IMR-90 (cell line): ENCODE results near the gene ARHGEF40. TPM values are rescaled to one million over a fixed set of nuclear protein-coding genes. Genes with fewer than 3 reads are reported as not detected.

Experiments
- ATAC-seq: fragments of 200-7000 bp; cut with Tn5 transposase; 2 replicates; pipeline ENCODE4 v1.9.1; 2020; ENCODE audit warnings: low read depth, mild to moderate bottlenecking, moderate library complexity
- BruUV-seq: library from RNA; stranded (reverse); fragments of 400-500 nt; replicated peaks from 2 replicates; lab custom pipeline; 2021; lab: Mats Ljungman, UMichigan
- CTCF ChIA-PET: fragments of 300-600 bp; formaldehyde crosslinking; extraction: SDS; loops from one replicate; lab custom pipeline; 2021; ENCODE audit warnings: antibody characterized with exemption; lab: Yijun Ruan, JAX
- POLR2A ChIA-PET: fragments of 300-600 bp; sonication (Branson Sonifier 250); formaldehyde crosslinking; loops from one replicate; lab custom pipeline; 2022; ENCODE audit warnings: antibody characterized with exemption; ENCODE audit not compliant: unreplicated experiment; lab: Charles Lee
- DNase-seq: peaks from one replicate; pipeline ENCODE4 v3.0.0; 2013
- H2AFZ ChIP-seq: replicated peaks from 2 replicates; pipeline ENCODE3; 2013; ENCODE audit warnings: low read length, mild to moderate bottlenecking; ENCODE audit not compliant: poor library complexity
- H2AK5ac ChIP-seq: 2 replicates; pipeline ENCODE4 v1.6.1; 2013; ENCODE audit warnings: low read depth, low read length, inconsistent platforms
- H2AK9ac ChIP-seq: replicated peaks from 2 replicates; pipeline ENCODE3; 2013; ENCODE audit warnings: mild to moderate bottlenecking, low read depth, low read length, moderate library complexity; ENCODE audit not compliant: poor library complexity
- H2BK120ac ChIP-seq: 2 replicates; pipeline ENCODE4 v1.6.1; 2013; ENCODE audit warnings: low read depth, low read length, inconsistent platforms
- H2BK15ac ChIP-seq: 3 replicates; pipeline ENCODE4 v1.6.1; 2013; ENCODE audit warnings: low read depth, low read length, inconsistent platforms
- H2BK20ac ChIP-seq: 2 replicates; pipeline ENCODE4 v1.6.1; 2013; ENCODE audit warnings: low read depth, mild to moderate bottlenecking, inconsistent platforms, low read length, moderate library complexity
- H2BK5ac ChIP-seq: 2 replicates; pipeline ENCODE4 v1.6.1; 2013; ENCODE audit warnings: mild to moderate bottlenecking, low read depth, low read length, inconsistent platforms; ENCODE audit not compliant: poor library complexity, severe bottlenecking
- H3K14ac ChIP-seq: replicated peaks from 2 replicates; pipeline ENCODE4 v1.6.1; 2013; ENCODE audit warnings: low read depth, low read length, inconsistent platforms
- H3K18ac ChIP-seq: 2 replicates; pipeline ENCODE4 v1.6.1; 2013; ENCODE audit warnings: low read depth, low read length, control low read depth
- H3K23ac ChIP-seq: 2 replicates; pipeline ENCODE4 v1.6.1; 2013; ENCODE audit warnings: low read depth, low read length, inconsistent platforms
- H3K27ac ChIP-seq: 2 replicates; pipeline ENCODE4 v1.5.1; 2013; ENCODE audit warnings: mild to moderate bottlenecking, control low read depth, low read length; ENCODE audit not compliant: insufficient read depth
- H3K27me3 ChIP-seq: 2 replicates; pipeline ENCODE4 v1.6.1; 2013; ENCODE audit warnings: low read length; ENCODE audit not compliant: control insufficient read depth, insufficient read depth
- H3K36me3 ChIP-seq: 2 replicates; pipeline ENCODE4 v1.6.1; 2013; ENCODE audit warnings: low read length, mixed read lengths; ENCODE audit not compliant: control insufficient read depth, insufficient read depth
- H3K4ac ChIP-seq: 2 replicates; pipeline ENCODE4 v1.6.1; 2013; ENCODE audit warnings: low read depth, low read length, inconsistent platforms
- H3K4me1 ChIP-seq: 2 replicates; pipeline ENCODE4 v1.6.1; 2013; ENCODE audit warnings: low read length, mixed read lengths; ENCODE audit not compliant: control insufficient read depth, insufficient read depth
- H3K4me2 ChIP-seq: 2 replicates; pipeline ENCODE4 v1.6.1; 2013; ENCODE audit warnings: low read depth, mild to moderate bottlenecking, control low read depth, low read length, moderate library complexity
- H3K4me3 ChIP-seq: 2 replicates; pipeline ENCODE4 v1.5.1; 2013; ENCODE audit warnings: low read depth, mild to moderate bottlenecking, control low read depth, low read length, moderate library complexity; ENCODE audit not compliant: insufficient read depth
- H3K56ac ChIP-seq: 2 replicates; pipeline ENCODE4 v1.6.1; 2013; ENCODE audit warnings: low read length, inconsistent platforms; ENCODE audit not compliant: insufficient read depth; ENCODE audit errors: extremely low read depth
- H3K79me1 ChIP-seq, 2 experiments: 2 replicates each; pipeline ENCODE4 v1.6.1; 2013; ENCODE audit warnings: low read length in 2 of 2, inconsistent platforms in 1 of 2, low read depth in 1 of 2
- H3K9ac ChIP-seq: 2 replicates; pipeline ENCODE4 v1.6.1; 2013; ENCODE audit warnings: low read depth, low read length, control low read depth
- H3K9me1 ChIP-seq: 2 replicates; pipeline ENCODE4 v1.6.1; 2013; ENCODE audit warnings: low read length, inconsistent platforms; ENCODE audit not compliant: insufficient read depth
- H3K9me3 ChIP-seq: 2 replicates; pipeline ENCODE4 v1.6.1; 2013; ENCODE audit warnings: low read length; ENCODE audit not compliant: control insufficient read depth, insufficient read depth
- H4K20me1 ChIP-seq: 2 replicates; pipeline ENCODE4 v1.6.1; 2013; ENCODE audit warnings: low read length, inconsistent platforms; ENCODE audit not compliant: insufficient read depth
- H4K5ac ChIP-seq: 2 replicates; pipeline ENCODE4 v1.6.1; 2013; ENCODE audit warnings: mild to moderate bottlenecking, low read depth, low read length, control low read depth
- H4K8ac ChIP-seq, 2 experiments: 2 replicates each; pipeline ENCODE4 v1.6.1; 2013; ENCODE audit warnings: low read depth in 2 of 2, low read length in 2 of 2, control low read depth in 1 of 2, inconsistent platforms in 1 of 2
- H4K91ac ChIP-seq: 2 replicates; pipeline ENCODE4 v1.6.1; 2013; ENCODE audit warnings: low read depth, low read length, inconsistent platforms; ENCODE audit not compliant: insufficient read depth
- BHLHE40 ChIP-seq: fragments of 150-350 bp; IDR thresholded peaks from 2 replicates; pipeline ENCODE4 v1.6.1; 2016; ENCODE audit warnings: mild to moderate bottlenecking, low read depth, low read length
- FOS ChIP-seq: fragments of 150-350 bp; IDR thresholded peaks from 2 replicates; pipeline ENCODE4 v1.6.1; 2016; ENCODE audit warnings: low read depth, low read length
- MAZ ChIP-seq: IDR thresholded peaks from 2 replicates; pipeline ENCODE4 v1.6.1; 2012; ENCODE audit warnings: low read depth, mild to moderate bottlenecking, low read length, improper control_type of control experiment, moderate library complexity, borderline replicate concordance
- MXI1 ChIP-seq: IDR thresholded peaks from 2 replicates; pipeline ENCODE4 v1.6.1; 2012; ENCODE audit warnings: low read depth, mild to moderate bottlenecking, low read length, moderate library complexity, borderline replicate concordance
- NFE2L2 ChIP-seq: fragments of 150-350 bp; IDR thresholded peaks from 2 replicates; pipeline ENCODE4 v1.6.1; 2016; ENCODE audit warnings: low read depth, mild to moderate bottlenecking, low read length
- POLR2A ChIP-seq: IDR thresholded peaks from 2 replicates; pipeline ENCODE4 v1.6.1; 2012; ENCODE audit warnings: mild to moderate bottlenecking, low read depth, low read length
- RAD21 ChIP-seq: IDR thresholded peaks from 2 replicates; pipeline ENCODE4 v1.6.1; 2012; ENCODE audit warnings: low read length, improper control_type of control experiment
- WGBS, 2 experiments: methylation state at CpG; one replicate each; pipeline versions ENCODE4 v1.1.5 to v1.1.7; 2013; ENCODE audit warnings: missing lambda C conversion rate in 2 of 2; ENCODE audit not compliant: insufficient read length in 1 of 2; ENCODE audit errors: extremely low coverage in 2 of 2; 5-methylcytosine and 5-hydroxymethylcytosine counted together
- dilution Hi-C: fragments of 300-500 bp; cut with HindIII; formaldehyde crosslinking; loops from one replicate; pipeline ENCODE4 v1.14.3; 2018; ENCODE audit warnings: low sequenced_read_pairs; ENCODE audit not compliant: unreplicated experiment
- in situ Hi-C: fragments of 300-500 bp; cut with MboI; formaldehyde crosslinking; loops from 3 replicates; pipeline ENCODE4 v1.14.3; 2019; ENCODE audit warnings: low sequenced_read_pairs, inconsistent platforms, mixed read lengths
- intact Hi-C: fragments of 100-400 bp; cut with micrococcal nuclease; formaldehyde crosslinking; loops from 2 replicates; pipeline ENCODE4 v1.10.0; 2022
- polyA plus RNA-seq, 3 experiments: library from polyadenylated mRNA; depleted of rRNA; stranded (reverse); fragments of >200 nt; gene quantifications; 2 replicates each; pipeline ENCODE4 v1.2.3, GENCODE V29; 2012; ENCODE audit warnings: low replicate concordance in 1 of 3
- total RNA-seq: library from RNA; depleted of rRNA; stranded (reverse); fragments of >200 nt; gene quantifications from 2 replicates; pipeline ENCODE4 v1.2.3, GENCODE V29; 2012
- TF ChIP-seq, protein P1 (sequence below): conservative IDR thresholded peaks from 2 replicates; pipeline ENCODE4 v1.5.1; 2012; ENCODE audit warnings: mild to moderate bottlenecking, low read depth, low read length, improper control_type of control experiment

ARHGEF40 gene
- total and polyA plus RNA-seq, 2 of the 4 experiments (the other 2 are of a cell fraction): 18.1 to 58.4 TPM

- POLR2A ChIA-PET: interaction anchor here (0.7 kb wide), 1 partner anchor 765 kb away, joined by 3 read pairs; no protein-coding TSS in a partner anchor
- WGBS, 2 experiments: 100% methylated on average over 1 of the region's 10 CpGs; no CpG with 5 or more reads in 1 of the 2 experiments
Observed at GRCh38 chr14:21096978-21097635, 27.0 kb downstream of the ARHGEF40 start.

More at GRCh38 chr14:21096978-21097635, 27.0 kb downstream of the ARHGEF40 start:
- Histone ChIP-seq H3K27me3 (no peaks in the 10 kb centered on the region), H3K79me1 (0 out of 4 replicates have a peak, but pooled peaks cover 0 to 2% of the 10 kb centered on the region in 2 experiments), H3K4me3 (peak overlapping the region; percentile 14; the same call in 1 of the 2 replicates), H3K4me1 (peaks cover 4% of the 10 kb centered on the region; the same call in 1 of the 2 replicates), H2BK5ac (peak overlapping the region; percentile 2), H3K56ac (no peak overlapping the region), H3K4ac (no peak overlapping the region), H2BK120ac (no peak overlapping the region), H3K36me3 (peaks cover 4% of the 10 kb centered on the region; the same call in 1 of the 2 replicates), H2AFZ (no peak overlapping the region), H3K27ac (peak overlapping the region; percentile 16; the same call in 1 of the 2 replicates), H3K4me2 (peak overlapping the region; percentile 36; the same call in 1 of the 2 replicates), H4K8ac (no peak overlapping the region), H4K5ac (no peak overlapping the region), H4K20me1 (no peaks in the 10 kb centered on the region; the same call in 1 of the 2 replicates), H3K9me1 (peaks cover 3% of the 10 kb centered on the region; the same call in 1 of the 2 replicates), H3K23ac (no peak overlapping the region), H2AK9ac (no peak overlapping the region), H2AK5ac (no peak overlapping the region), H4K91ac (no peak overlapping the region), H3K18ac (no peak overlapping the region), H3K9ac (no peak overlapping the region; the same call in 1 of the 2 replicates), H2BK20ac (no peak overlapping the region), H2BK15ac (no peak overlapping the region), H3K14ac (no peak overlapping the region), H3K9me3 (no peaks in the 10 kb centered on the region)
- no TSS peak for BruUV-seq
- in situ Hi-C loops: loop anchor here (25.0 kb wide), 2 partner anchors 635 to 760 kb away; partner anchors contain the start of genes APEX1, CCNB1IP1, OSGEP and PARP2
- intact Hi-C loops: no loop called here
- ATAC-seq (no peak), DNase-seq (no peak)
- dilution Hi-C loops: no loop called here
- TF ChIP-seq MXI1: no peak
- no peak for TF ChIP-seq RAD21
- no peak for TF ChIP-seq FOS
- no peak for TF ChIP-seq BHLHE40
- TF ChIP-seq, protein P1, sequence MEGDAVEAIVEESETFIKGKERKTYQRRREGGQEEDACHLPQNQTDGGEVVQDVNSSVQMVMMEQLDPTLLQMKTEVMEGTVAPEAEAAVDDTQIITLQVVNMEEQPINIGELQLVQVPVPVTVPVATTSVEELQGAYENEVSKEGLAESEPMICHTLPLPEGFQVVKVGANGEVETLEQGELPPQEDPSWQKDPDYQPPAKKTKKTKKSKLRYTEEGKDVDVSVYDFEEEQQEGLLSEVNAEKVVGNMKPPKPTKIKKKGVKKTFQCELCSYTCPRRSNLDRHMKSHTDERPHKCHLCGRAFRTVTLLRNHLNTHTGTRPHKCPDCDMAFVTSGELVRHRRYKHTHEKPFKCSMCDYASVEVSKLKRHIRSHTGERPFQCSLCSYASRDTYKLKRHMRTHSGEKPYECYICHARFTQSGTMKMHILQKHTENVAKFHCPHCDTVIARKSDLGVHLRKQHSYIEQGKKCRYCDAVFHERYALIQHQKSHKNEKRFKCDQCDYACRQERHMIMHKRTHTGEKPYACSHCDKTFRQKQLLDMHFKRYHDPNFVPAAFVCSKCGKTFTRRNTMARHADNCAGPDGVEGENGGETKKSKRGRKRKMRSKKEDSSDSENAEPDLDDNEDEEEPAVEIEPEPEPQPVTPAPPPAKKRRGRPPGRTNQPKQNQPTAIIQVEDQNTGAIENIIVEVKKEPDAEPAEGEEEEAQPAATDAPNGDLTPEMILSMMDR: no peak
- no peak for TF ChIP-seq MAZ
- TF ChIP-seq NFE2L2: no peak
- no peak for TF ChIP-seq POLR2A
- CTCF ChIA-PET: interaction anchor here (1.2 to 1.8 kb wide), 2 partner anchors 34 to 82 kb away, joined by 3 to 6 read pairs; no protein-coding TSS in a partner anchor
